Ishikawa (cell line): ENCODE data around the gene PDE4D.

Experiments
- CEBPB ChIP-seq: IDR thresholded peaks from 2 replicates; pipeline ENCODE4 v1.6.1; 2012
- CREB1 ChIP-seq: IDR thresholded peaks from 2 replicates; pipeline ENCODE4 v1.6.1; 2012; ENCODE audit warnings: low read depth
- EGR1 ChIP-seq: IDR thresholded peaks from 2 replicates; pipeline ENCODE4 v1.6.1; 2012
- EP300 ChIP-seq: IDR thresholded peaks from 2 replicates; pipeline ENCODE4 v1.6.1; 2012; ENCODE audit warnings: borderline replicate concordance
- FOXM1 ChIP-seq: IDR thresholded peaks from 2 replicates; pipeline ENCODE4 v1.6.1; 2012; ENCODE audit warnings: low read depth, borderline replicate concordance
- MAX ChIP-seq: IDR thresholded peaks from 2 replicates; pipeline ENCODE4 v1.6.1; 2012
- NFIC ChIP-seq: IDR thresholded peaks from 2 replicates; pipeline ENCODE4 v1.6.1; 2012
- RAD21 ChIP-seq: IDR thresholded peaks from 2 replicates; pipeline ENCODE4 v1.6.1; 2012; ENCODE audit warnings: low read depth
- REST ChIP-seq: IDR thresholded peaks from 2 replicates; pipeline ENCODE4 v1.6.1; 2012; ENCODE audit warnings: low read depth, mild to moderate bottlenecking
- TAF1 ChIP-seq: IDR thresholded peaks from 2 replicates; pipeline ENCODE4 v1.6.1; 2012; ENCODE audit warnings: low read depth, mild to moderate bottlenecking
- TCF12 ChIP-seq: IDR thresholded peaks from 2 replicates; pipeline ENCODE4 v1.6.1; 2012; ENCODE audit warnings: low read depth
- TEAD4 ChIP-seq: IDR thresholded peaks from 2 replicates; pipeline ENCODE4 v1.6.1; 2012
- USF1 ChIP-seq: IDR thresholded peaks from 2 replicates; pipeline ENCODE4 v1.6.1; 2012
- YY1 ChIP-seq: IDR thresholded peaks from 2 replicates; pipeline ENCODE4 v1.6.1; 2012; ENCODE audit warnings: low read depth
- ZBTB7A ChIP-seq: IDR thresholded peaks from 2 replicates; pipeline ENCODE4 v1.6.1; 2012; ENCODE audit warnings: low read depth

Gene PDE4D

GRCh38 chr5:59785676-59786333, 107.7 kb downstream of the PDE4D start:
- no peak for TF ChIP-seq RAD21
- TF ChIP-seq REST = no peak
- no peak for TF ChIP-seq MAX
- TF ChIP-seq NFIC = no peak
- TF ChIP-seq TEAD4 = no peak
- no peak for TF ChIP-seq FOXM1

GRCh38 chr5:59783264-59783663, 110.3 kb downstream of the PDE4D start:
- TF ChIP-seq FOXM1 (no peak), USF1 (no peak), RAD21 (no peak), EGR1 (no peak), CEBPB (no peak), REST (no peak), ZBTB7A (no peak), TEAD4 (no peak), NFIC (no peak)

- TF ChIP-seq MAX (no peak), TCF12 (no peak), FOXM1 (no peak), TAF1 (no peak), USF1 (no peak), TEAD4 (no peak), REST (no peak), CEBPB (no peak), EGR1 (no peak), RAD21 (no peak), EP300 (no peak), ZBTB7A (no peak)
Observed at GRCh38 chr5:59782856-59783255, 110.7 kb downstream of the PDE4D start.

GRCh38 chr5:59779453-59779852, 114.1 kb downstream of the PDE4D start:
- TF ChIP-seq TAF1 = no peak
- no peak for TF ChIP-seq RAD21
- no peak for TF ChIP-seq MAX
- no peak for TF ChIP-seq TEAD4
- TF ChIP-seq FOXM1 = no peak
- no peak for TF ChIP-seq CEBPB
- no peak for TF ChIP-seq ZBTB7A
- no peak for TF ChIP-seq EP300
- TF ChIP-seq YY1 = no peak
- TF ChIP-seq TCF12 = no peak
- TF ChIP-seq NFIC = no peak
- TF ChIP-seq REST = no peak
- no peak for TF ChIP-seq CREB1
- no peak for TF ChIP-seq USF1
- TF ChIP-seq EGR1 = no peak
